Stimulated activated CD8-positive, alpha-beta memory T cell treated with anti-CD3 and anti-CD28 coated beads, Interleukin-2, amount 100 ng/mL, for 1 hour (primary cell): ENCODE measurements around the gene NUTF2.
A peak's percentile ranks its signal among the peaks of the same experiment; 100 is the strongest.
"Not testable (repeated sequence)": the region's sequence is repeated elsewhere in the genome, so short reads cannot be mapped to it uniquely, and the experiment has no call there.

Experiments used
- DNase-seq, 2 donors: peaks; one replicate each; pipeline ENCODE4 v3.0.0-alpha.2; 2020; ENCODE audit warnings: low read depth in 2 of 2

Gene NUTF2

DNA sequence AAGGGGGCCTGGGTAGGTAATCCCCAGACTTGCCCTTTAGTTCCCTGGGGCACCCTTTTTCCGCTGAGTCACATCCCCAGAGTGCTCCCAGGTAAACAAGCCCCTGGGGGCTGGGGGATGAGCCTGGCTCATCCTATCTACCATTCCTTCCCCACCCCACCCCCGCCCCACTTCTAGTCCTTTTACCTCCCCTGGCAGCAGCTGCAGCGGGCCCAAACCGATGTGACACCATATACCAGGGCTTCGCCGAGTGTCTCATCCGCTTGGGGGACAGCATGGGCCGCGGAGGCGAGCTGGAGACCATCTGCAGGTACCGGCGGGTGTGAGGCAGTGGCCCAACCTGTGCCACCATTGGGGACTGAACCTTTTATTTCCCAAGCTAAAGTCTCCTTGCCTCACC is 38.8 kb downstream of the NUTF2 start:
- DNase-seq = no peak

- DNase-seq = no peak
Measured at GRCh38 chr16:67885976-67886375, 39.2 kb downstream of the NUTF2 start.

GRCh38 chr16:67886387-67886786 is 39.7 kb downstream of the NUTF2 start:
- no peak for DNase-seq

- DNase-seq = no peak
Measured at GRCh38 chr16:67888331-67888730, 41.6 kb downstream of the NUTF2 start.

DNA sequence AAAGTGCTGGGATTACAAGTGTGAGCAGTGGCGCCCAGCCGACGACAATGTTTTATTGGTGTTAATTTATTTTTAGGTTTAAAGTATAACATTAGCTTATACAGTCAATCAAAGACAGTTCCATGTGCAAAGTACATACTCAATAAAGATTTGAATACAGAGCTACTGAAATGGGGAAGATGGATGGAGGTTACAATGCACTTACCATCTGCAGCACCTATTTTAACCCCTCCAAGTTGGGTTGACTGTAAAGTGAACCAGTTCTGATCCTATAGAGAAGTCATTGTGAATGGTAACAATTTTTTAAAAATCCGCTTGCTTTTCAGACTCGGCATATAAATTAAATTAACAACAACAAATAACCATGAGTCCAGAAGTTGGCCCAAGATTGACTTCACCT is 45.6 kb downstream of the NUTF2 start:
- no peak for DNase-seq

- peak; percentile 83 to 89 for DNase-seq
Measured at GRCh38 chr16:67892899-67893742, 46.4 kb downstream of the NUTF2 start, which contains the start of gene PSKH1. TSS of gene PSKH1 (plus strand) at chr16:67893254. CDS start at chr16:67908750, 15,496 bp downstream.

DNA sequence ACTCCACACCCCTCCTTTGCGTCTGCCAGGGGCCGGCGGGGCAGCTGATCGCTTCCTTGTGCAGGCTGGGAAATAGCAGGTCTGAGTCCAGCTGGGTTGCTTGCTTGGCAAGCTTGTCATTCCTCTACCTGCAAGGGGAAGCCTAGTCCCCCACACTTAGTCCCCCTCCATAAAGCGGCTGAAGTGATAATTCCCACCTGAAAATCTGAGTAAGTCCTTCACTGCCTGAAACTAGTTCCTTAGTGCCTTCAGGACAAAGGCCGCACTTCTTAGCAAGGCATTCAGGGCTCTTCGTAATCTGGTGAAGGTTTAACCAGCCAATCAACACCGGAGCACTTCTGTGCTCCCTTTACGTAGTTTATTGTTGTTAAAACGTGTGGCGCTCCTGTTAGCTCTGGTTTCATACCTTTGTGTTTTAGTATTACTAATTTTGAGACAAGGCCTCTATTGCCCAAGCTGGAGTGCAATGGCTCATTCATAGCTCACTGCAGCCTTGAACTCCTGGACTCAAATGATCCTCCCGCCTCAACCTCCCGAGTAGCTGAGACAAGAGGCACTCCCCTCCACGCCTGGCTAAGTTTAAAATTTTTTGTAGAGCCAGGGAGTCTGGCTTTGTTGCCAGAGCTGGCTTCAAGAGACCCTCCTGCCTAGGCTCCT is 47.1 kb downstream of the NUTF2 start:
- DNase-seq = no peak

- no peak for DNase-seq
Measured at GRCh38 chr16:67897231-67897630, 50.5 kb downstream of the NUTF2 start.

- no peak for DNase-seq
Measured at GRCh38 chr16:67901734-67902133, 55.0 kb downstream of the NUTF2 start.

DNA sequence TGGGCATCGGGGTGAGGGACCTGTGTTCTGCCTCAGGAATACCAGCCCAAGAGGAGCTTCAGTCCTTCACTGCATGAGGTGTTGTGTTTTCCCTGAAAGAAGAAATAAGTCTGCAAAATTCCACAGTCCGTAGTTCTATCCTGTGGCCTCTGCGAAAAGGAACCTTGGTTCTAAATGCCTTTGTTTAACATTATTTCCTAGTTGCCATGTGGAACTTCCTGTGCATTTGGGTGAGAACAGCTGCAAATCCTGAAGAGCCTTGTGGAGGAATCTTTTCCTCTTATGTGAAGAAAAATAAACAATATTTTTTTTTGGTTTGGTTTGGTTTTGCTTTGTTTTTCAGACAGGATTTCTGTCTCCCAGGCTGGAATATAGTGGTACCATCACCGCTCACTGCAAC is 56.1 kb downstream of the NUTF2 start:
- DNase-seq = no peak

- no peak for DNase-seq
Measured at GRCh38 chr16:67907397-67908180, 60.9 kb downstream of the NUTF2 start.

GRCh38 chr16:67909056-67909742 is 62.5 kb downstream of the NUTF2 start:
- DNase-seq = no peak

DNA sequence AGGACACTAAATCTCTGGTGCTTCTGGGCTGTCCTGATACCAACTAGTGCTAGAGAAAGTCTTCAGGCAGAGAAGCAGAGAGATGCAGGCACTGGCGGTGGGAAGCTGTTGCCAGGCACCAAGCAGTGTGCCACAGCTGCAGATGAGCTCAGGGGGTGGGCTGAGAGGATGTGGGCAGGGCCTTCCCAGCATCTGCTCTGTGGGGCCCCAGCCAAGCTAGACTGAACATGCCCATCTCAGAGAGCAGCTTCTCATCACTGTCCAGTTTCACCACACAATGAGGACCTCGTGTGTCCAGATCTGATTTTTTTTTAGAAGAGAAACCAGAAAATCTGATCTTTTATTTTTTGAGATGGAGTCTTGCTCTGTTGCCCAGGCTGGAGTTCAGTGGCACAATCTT is 63.4 kb downstream of the NUTF2 start:
- DNase-seq = no peak

GRCh38 chr16:67914758-67915495 is 68.2 kb downstream of the NUTF2 start:
- no peak for DNase-seq

DNA sequence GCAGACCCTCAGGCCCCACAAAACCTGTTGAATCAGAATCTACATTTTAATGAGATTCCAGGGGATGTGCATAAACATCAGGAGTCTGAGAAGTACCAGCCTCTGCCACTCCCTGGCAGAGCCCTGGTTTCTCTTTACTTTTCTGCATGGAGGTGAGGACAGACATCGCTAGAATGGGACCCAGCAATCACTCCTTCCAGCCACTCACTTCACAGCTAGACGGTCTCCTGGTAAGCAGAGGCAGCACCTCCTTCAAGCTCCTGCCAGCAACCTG is 68.7 kb downstream of the NUTF2 start:
- DNase-seq = not testable (repeated sequence)

GRCh38 chr16:67915831-67916723 is 69.3 kb downstream of the NUTF2 start:
- DNase-seq = no peak

DNA sequence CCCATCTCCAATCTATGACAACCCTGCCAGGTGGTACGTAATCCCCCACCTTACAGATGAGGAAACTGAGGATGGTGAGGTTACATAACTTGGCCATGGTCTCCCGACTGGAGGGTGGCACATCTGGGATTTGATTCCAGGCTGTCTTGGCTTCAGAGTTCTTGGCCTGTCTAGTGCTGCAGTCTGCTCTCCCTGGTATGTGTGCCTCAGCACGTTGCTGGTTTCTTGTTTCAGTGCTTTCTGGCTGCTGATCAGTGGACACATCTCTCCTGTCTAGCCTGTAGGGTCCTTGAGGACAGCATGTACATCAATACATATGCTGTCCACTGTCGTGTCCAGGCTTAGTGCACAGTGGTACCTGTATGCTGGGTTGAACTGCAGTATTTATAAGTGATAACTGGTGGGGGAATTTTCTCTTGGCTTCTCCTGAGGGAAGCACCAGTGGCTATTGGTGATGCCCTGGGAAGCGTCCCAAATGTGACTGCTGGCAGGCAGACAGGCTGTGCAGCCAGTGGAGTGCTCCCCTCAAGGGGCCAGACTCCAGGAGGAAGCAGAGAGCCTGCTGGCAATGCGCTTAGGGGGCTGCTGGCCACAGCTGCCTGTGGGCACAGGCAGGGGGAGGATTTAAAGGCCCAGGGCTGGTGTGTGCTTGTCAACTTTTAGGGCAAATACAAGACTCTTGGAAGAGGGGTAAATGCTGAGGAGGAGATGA is 70.6 kb downstream of the NUTF2 start:
- no peak for DNase-seq

GRCh38 chr16:67917852-67918236 is 71.1 kb downstream of the NUTF2 start:
- DNase-seq = no peak

DNA sequence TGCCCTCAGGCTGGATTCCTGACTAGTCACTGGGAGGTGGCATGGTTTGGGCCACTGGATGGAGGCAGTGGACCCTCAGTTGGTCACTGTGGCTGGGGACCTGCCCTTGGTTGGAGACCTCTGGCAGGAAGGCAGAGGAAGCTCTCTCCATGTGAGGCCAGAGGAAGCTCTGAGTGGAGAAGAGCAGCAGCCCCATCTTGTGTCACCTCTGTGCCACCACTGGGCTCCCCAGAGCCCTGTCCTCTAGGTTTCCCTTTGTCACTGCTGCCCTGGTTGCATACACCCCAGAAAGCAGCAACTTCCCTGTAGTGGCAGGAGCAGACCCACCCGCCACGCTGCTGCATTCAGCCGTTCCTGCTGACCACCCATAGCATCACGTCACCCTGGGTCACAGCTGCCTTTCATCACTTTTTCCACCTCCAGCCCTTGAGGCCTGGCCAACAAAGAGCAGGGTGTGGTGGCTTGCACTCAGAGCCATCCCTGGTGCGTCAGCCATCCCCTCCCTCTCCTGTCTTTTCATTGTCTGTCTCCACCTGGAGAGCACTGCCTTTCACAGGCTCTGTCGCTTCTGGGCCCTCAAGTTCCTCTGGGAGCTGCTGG is 73.0 kb downstream of the NUTF2 start:
- DNase-seq = no peak
